Stimulated activated CD8-positive, alpha-beta memory T cell treated with anti-CD3 and anti-CD28 coated beads, Interleukin-15, amount 100 ng/mL, for 4 hours (primary cell): Measurements from ENCODE around the gene NUDT2.

Source experiments
- DNase-seq, 2 donors: peaks; one replicate each; pipeline ENCODE4 v3.0.0-alpha.2; 2020; ENCODE audit warnings: low read depth in 2 of 2

Gene NUDT2

GRCh38 chr9:34370970-34371880 is 41.9 kb downstream of the NUDT2 start:
- DNase-seq = no peak

DNA sequence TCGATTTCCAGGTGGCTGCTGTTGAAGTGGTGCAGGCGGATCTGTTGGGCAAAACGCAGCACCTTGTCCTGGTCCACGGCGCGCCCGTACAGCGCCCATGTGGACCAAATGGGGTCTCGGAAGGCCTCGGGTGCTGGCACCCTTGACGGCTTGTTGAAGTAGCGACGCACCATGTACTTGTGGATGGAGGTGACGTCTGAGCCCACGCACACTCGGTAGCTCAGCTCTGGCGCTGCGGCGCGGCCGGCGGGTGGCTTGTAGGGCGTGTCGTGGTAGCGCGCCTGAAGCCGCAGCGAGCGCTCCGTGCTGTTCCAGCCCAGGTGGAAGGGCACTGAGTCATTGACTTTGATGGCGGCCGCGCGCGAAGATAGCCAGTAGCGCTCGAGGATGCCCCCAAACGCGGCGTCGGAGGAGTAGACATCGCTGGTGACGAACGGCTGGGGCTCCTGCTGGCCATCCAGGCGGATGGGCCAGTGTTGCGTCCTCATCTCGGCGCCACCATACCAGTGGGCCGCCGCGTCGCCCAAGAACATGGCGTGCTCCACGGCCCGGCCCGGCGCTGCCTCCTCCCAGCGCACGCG is 42.6 kb downstream of the NUDT2 start:
- no peak for DNase-seq

GRCh38 chr9:34372467-34373011 is 43.2 kb downstream of the NUDT2 start:
- DNase-seq = no peak

- no peak for DNase-seq
Measured at GRCh38 chr9:34373749-34374148, 44.4 kb downstream of the NUDT2 start.

DNA sequence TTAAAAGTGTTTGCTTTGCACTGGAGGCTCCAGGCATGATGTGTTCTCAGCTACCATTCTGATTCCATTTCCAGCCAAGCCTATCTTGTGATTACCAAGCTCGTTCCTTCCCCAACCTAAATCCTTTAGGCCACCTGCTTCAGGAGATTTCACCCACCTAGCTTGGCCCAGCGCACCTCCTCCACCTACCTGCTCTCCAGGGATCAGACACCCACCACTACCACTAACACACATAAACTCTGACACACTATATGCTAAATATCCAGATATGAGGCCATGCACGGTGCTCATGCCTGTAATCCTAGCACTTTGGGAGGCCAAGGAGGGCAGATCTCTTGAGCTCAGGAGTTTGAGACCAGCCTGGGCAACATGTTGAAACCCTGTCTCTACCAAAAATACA is 45.0 kb downstream of the NUDT2 start:
- DNase-seq = no peak

DNA sequence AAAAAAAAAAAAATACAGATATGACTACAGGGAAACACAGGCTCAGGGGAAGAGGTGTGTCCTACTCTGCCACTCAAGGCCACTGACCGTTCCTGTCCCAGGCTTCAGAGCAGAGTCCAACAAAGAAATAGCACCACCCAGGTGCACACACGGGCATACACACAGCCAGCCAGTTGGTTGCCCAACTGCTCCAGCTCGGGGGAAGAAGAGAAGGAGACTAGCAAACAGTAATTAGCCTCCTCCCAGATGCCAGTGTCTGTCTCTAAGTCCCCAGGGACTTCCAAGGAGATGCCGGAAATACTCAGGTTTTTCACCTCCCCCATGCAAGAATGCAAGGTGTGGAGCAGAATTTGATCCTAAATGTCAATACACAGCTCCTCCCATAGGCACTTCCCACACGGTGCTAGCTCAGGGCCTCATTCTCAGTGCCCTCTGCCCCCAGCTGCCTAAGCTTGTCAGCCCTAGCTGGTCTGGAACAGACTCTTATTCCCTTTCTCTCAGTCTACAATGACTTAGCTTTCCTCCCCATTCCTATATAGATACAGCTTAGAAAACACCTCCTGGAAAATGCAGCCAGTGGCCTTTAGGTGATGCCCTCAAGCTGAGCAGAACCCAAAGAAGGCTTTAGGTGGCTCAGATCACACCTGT is 45.7 kb downstream of the NUDT2 start:
- no peak for DNase-seq

DNA sequence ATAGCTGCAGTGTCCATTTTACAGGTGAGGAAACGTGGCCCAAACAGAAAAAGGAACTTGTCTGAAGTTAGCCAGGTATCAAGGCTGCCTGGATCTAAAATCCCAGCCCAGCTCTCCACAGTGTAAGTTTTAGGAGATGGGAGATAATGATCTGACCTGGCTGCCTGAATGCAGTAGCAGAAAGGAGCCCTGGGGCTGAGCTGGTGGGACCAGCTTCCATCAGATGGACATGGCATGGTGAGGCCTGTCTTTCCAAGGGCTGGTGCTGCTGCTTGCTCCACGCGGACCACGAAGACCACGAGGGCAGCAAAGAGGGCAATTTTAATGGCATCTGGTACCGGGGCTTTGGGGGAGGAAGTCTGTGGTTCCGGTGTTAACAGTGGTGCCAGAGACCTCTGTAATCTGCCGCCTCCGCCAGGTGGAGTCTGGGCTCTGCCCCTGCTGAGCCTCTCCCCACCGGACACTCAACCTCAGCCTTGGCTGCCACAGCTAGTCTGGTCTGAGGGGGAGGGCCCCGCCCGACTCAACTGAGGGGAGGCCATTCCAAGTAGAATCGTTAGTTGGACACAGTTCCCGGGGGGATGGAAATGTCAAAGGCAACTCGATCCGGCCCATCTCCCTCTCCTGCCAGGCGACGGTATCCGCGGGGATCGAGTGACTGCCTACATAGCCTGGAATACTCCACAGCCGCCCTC is 46.7 kb downstream of the NUDT2 start:
- no peak for DNase-seq

GRCh38 chr9:34376596-34377403 is 47.4 kb downstream of the NUDT2 start, which contains the start of gene MYORG:
TSS of gene MYORG (minus strand) at chr9:34376898. CDS start at chr9:34372943, 3,955 bp downstream.
- peak; percentile 93 to 94 for DNase-seq

DNA sequence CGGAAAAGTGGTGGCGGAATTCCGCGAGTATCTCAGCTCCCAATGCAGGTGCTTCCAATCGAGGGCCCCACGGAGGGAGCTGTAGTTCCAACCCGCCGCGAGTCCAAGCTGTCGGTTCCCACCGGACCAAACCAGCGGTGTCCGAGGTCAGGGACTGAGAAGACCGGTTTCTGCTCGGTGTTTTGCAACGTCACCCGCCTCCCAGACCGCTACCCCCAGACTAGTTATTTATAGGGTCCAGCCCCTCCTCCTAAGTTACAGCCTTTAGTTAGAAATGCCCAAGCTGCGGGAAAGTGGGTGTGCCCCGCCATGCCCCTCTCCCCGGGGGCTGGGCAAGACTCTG is 48.0 kb downstream of the NUDT2 start:
- DNase-seq = no peak

GRCh38 chr9:34378376-34379060 is 49.1 kb downstream of the NUDT2 start:
- no peak for DNase-seq

DNA sequence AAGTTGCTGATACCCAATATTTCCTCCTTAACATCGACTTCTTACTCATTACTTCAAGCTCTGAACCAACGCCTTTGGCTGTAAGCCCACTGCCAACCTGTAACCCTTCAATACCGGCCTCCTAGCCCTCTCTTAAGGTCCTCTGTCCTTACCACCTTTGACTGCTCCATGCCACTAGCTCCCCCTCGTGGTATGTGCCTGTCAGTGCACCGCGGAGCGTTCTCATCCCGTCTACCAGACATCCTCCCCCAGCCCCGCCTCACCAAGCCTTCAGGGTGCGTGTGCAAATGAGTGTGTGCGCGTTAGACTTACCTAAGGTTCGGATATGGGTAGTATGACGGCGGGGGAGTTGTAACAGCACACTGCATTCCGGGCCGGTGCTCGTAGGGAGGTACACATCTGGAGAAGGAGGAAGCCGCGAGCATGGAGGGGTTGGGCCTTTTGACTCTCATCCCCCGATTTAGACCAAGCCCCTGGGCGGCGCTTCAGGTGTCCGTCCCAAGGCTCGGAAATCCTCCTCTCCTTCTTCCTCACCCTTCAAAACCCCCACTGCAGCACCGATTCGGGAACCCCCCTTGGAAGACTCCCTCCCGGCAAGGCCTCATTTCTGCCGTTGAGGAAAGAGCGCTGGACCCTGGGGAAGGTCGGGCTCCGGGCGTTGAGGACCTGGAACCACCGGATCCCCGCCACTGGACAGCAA is 50.1 kb downstream of the NUDT2 start:
- peak; percentile 69 to 77 for DNase-seq

DNA sequence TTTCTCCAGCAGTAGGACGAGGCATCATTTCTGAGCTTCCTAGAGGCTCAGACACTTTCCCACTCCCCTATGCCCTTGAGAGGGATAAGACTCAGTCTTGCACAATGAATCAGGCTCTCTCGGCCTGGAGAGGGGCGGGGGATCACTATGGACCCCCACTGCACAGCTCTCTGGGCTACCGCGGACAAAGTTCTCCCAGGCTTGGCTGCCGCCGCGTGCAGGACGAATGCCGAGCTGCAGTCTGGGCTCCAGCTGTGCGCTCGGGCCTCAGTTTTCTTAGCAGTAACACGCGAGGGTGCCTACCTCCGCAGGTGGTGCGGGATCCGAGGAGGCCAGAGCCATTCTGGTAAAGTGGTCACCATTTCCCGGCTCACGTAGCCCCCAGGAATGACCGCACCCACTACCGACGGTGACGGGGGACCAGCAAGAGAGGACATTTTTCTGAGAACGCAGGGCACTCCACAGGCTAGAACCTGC is 50.7 kb downstream of the NUDT2 start:
- no peak for DNase-seq

- DNase-seq = peak in 1 of 2 donors; percentile 54
Measured at GRCh38 chr9:34380511-34381315, 51.3 kb downstream of the NUDT2 start.

DNA sequence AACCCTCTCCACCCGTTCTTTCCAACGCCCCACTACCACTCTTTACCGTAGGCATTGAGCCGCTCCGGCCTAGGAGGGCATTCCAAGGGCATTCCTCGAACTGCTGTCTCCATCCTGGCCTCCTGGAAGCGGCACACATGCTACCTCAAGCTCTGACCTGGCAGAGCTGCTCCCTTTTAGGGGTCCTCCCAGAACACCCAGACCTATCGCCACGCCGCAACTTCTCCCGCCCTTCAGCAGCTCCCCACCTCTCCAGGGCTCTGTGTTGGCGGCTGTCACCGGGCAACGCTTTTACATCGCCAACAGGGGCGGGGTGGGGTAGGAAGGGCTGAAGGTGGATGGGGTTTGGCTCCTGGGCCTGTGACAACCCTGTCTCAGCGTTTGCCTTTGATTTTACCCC is 52.0 kb downstream of the NUDT2 start:
- DNase-seq = no peak

DNA sequence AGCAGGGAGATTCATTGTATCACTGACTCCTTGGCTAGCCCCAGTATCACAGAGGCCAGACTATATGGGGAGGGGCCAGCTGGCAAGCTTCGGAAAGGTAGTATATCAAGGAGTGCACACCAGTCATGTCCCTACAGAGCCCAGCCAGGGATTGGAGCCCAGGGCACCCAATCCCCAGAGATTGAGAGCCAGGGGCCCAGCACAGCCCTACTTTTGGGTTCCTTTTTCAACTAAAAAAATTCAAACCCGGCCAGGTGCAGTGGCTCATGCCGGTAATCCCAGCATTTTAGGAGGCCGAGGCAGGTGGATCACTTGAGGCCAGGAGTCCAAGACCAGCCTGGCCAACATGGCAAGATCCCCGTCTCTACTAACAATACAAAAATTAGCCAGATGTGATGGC is 52.7 kb downstream of the NUDT2 start:
- no peak for DNase-seq

DNA sequence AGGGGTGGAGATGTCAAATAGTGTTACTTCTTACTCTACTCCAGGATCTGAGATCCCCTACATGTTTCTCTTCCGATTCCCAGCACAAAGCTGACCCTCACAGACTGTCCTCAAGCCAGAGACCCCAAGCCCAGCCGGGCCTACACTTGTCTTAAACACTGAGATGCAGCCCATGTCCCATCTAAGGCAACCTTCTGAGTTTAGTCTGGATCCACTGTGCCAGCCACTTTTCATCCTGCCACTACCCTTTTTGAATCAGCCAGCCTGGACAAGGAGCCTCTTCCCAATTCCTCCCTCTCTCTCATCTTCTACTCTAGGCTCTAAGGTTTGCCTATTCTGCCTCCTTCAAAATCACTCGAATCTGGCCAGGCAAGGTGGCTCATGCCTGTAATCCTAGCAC is 53.5 kb downstream of the NUDT2 start:
- no peak for DNase-seq

DNA sequence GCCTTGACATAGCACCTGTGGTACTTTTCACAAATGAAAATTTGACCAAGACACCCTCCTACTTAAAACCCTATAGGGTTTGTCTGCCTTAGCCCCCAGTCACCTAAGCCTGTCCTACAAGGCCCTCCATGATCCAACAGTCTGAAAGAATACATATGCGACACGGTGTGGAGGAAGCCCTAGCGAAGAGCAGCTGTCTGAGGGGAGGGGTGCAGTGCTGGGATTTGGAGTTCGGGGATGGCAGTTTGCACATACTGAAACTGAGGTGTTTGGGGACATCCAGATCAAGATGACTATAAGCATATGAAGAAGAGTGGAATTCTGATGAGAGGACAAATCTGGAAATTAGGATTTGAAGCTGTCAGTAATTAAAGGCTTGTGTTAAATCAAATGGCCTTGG is 54.5 kb downstream of the NUDT2 start:
- DNase-seq = no peak

GRCh38 chr9:34384368-34385165 is 55.2 kb downstream of the NUDT2 start:
- DNase-seq = no peak
